ENCODE measurements around the gene ZBTB26. TPM values are rescaled to one million over a fixed set of nuclear protein-coding genes. Genes with fewer than 3 reads are reported as not detected.
A peak's percentile ranks its signal among the peaks of the same experiment; 100 is the strongest.

ZBTB26 gene
- total RNA-seq, 4 donors from 2014 or later: 6.3 to 10.4 (median 9.1) TPM

GRCh38 chr9:122946461-122947005 is 15.2 kb upstream of the ZBTB26 start:
- H3K4me1 ChIP-seq: peaks cover 29 to 94% (median 88%) of the 10 kb centered on the region in 4 donors
- TF ChIP-seq POLR2AphosphoS5 (IDR thresholded peaks at IDR 0.05): no peak
- TF ChIP-seq EP300 (IDR thresholded peaks at IDR 0.05): no peak
- no peak for TF ChIP-seq POLR2A (IDR thresholded peaks at IDR 0.05; ENCODE audit: low read depth)
- no peak for TF ChIP-seq CTCF (IDR thresholded peaks at IDR 0.05)
- peaks cover 0 to 3% (median 0%) of the 10 kb centered on the region in 4 donors for H3K36me3 ChIP-seq
- H3K27ac ChIP-seq (replicated peaks in 1 of 4): peak overlapping the region in 3 of 4 donors; percentile 71 to 98 (median 95)
- H3K4me3 ChIP-seq: no peak overlapping the region
- DNase-seq (ENCODE audit: extremely low spot score): no peak
- no peaks in the 10 kb centered on the region for H3K27me3 ChIP-seq
- 38% methylated on average over 1 of the region's 1 CpG for WGBS
- H3K9me3 ChIP-seq: no peaks in the 10 kb centered on the region
- intact Hi-C loops (cut with DNase I): loop anchor here (5.0 kb wide), 1 partner anchor 36 kb away; no protein-coding TSS in a partner anchor

DNA sequence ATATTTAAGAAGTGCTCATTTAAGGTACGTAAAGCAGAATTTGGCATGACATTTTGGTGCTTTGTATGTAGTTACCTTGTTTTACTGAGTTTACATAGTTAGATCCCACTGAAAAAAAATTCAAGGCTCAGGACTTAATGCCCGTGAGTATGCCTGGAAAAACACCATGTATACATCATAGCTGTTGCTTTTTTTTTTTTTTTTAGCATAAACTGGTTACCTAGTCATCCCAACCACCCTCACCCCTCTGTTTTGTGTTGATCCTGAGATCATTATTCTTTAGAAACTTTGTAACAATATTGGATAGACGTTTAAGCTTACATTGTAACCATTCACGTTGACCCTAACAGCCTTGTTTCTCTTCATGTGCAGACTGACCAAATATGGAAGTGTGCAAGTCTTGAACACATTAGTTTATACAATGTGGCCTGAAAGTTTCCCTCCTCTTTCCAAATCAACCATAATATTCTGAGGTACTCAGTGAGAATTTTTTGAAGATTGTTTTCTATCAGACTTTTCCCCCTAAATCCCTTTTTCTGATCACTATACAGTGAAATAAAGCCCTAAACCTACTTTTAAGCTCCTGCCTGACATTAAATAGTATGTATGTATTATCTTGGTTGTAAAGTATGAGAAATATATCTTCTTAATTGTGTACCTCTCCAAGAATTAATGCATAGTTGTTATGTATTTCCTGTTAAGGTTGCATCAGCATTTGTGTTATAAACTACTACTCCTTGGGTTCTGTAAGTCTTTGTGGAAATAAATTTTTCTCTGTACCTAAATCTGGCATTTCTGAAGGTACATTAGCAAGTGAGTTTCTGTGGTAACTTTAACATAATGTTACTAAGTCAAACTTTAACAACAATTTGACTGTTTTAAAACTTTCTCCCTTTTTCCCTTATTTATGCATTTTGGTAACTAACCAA is 13.9 kb upstream of the ZBTB26 start:
- H3K27me3 ChIP-seq: no peaks in the 10 kb centered on the region
- H3K27ac ChIP-seq (replicated peaks in 1 of 4): peak overlapping the region; percentile 71 to 98 (median 95)
- no peak for DNase-seq (ENCODE audit: extremely low spot score)
- H3K4me1 ChIP-seq: peaks cover 30 to 88% (median 80%) of the 10 kb centered on the region in 4 donors
- intact Hi-C loops (cut with DNase I): loop anchor here (5.0 kb wide), 1 partner anchor 37 kb away; no protein-coding TSS in a partner anchor
- H3K9me3 ChIP-seq: no peaks in the 10 kb centered on the region
- WGBS: 39% methylated on average over 4 of the region's 4 CpGs
- TF ChIP-seq EP300 (IDR thresholded peaks at IDR 0.05) (no peak), CTCF (IDR thresholded peaks at IDR 0.05) (no peak), POLR2A (IDR thresholded peaks at IDR 0.05; ENCODE audit: low read depth) (no peak), POLR2AphosphoS5 (IDR thresholded peaks at IDR 0.05) (no peak)
- peaks cover 0 to 3% (median 0%) of the 10 kb centered on the region in 4 donors for H3K36me3 ChIP-seq
- H3K4me3 ChIP-seq: no peak overlapping the region

GRCh38 chr9:122941582-122942234 is 10.4 kb upstream of the ZBTB26 start:
- TF ChIP-seq POLR2AphosphoS5 (IDR thresholded peaks at IDR 0.05) (peak in 1 of 2 donors; percentile 49), POLR2A (IDR thresholded peaks at IDR 0.05; ENCODE audit: low read depth) (no peak), EP300 (IDR thresholded peaks at IDR 0.05) (no peak), CTCF (IDR thresholded peaks at IDR 0.05) (no peak)
- Histone ChIP-seq H3K27me3 (no peaks in the 10 kb centered on the region), H3K9me3 (no peaks in the 10 kb centered on the region), H3K4me1 (peaks cover 27 to 58% (median 56%) of the 10 kb centered on the region in 4 donors), H3K36me3 (peaks cover 0 to 20% (median 13%) of the 10 kb centered on the region in 4 donors), H3K27ac (replicated peaks in 1 of 4) (peak overlapping the region; percentile 89 to 98 (median 95)), H3K4me3 (peak overlapping the region; percentile 73 to 95 (median 90))
- no peak for DNase-seq (ENCODE audit: extremely low spot score)
- intact Hi-C loops (cut with DNase I): no loop called here
- WGBS: 4% methylated on average over 17 of the region's 17 CpGs

- peak; percentile 99 for DNase-seq (ENCODE audit: extremely low spot score)
- intact Hi-C loops (cut with DNase I): no loop called here
- H3K36me3 ChIP-seq: peaks cover 0 to 25% (median 18%) of the 10 kb centered on the region in 4 donors
- TF ChIP-seq POLR2AphosphoS5 (IDR thresholded peaks at IDR 0.05) (peak; percentile 86 to 96), POLR2A (IDR thresholded peaks at IDR 0.05; ENCODE audit: low read depth) (peak; percentile 71), CTCF (IDR thresholded peaks at IDR 0.05) (no peak)
- H3K9me3 ChIP-seq: no peaks in the 10 kb centered on the region
- H3K27ac ChIP-seq (replicated peaks in 1 of 4): peak within 1 kb of the TSS; percentile 89 to 98 (median 95)
- H3K4me1 ChIP-seq: peaks cover 25 to 52% (median 49%) of the 10 kb centered on the region in 4 donors
- H3K4me3 ChIP-seq: peak within 1 kb of the TSS; percentile 73 to 95 (median 90)
- H3K27me3 ChIP-seq: no peaks in the 10 kb centered on the region
- WGBS: 0% methylated on average over 14 of the region's 54 CpGs
Measured at GRCh38 chr9:122940749-122941581, 9.7 kb upstream of the ZBTB26 start, which contains the start of gene RABGAP1. Gene RABGAP1 (plus strand): TSS chr9:122941020. CDS start chr9:122957060, 16,040 bp downstream.
